HG02885 (cell line): Measurements from ENCODE around the gene HIPK4.
"Not testable (repeated sequence)": the region's sequence is repeated elsewhere in the genome, so short reads cannot be mapped to it uniquely, and the experiment has no call there.

Source experiments
- ATAC-seq: cut with Tn5 transposase; IDR thresholded peaks from one replicate; pipeline ENCODE4 v1.9.1; 2021; ENCODE audit warnings: mild to moderate bottlenecking; ENCODE audit not compliant: unreplicated experiment, poor library complexity

Gene HIPK4

DNA sequence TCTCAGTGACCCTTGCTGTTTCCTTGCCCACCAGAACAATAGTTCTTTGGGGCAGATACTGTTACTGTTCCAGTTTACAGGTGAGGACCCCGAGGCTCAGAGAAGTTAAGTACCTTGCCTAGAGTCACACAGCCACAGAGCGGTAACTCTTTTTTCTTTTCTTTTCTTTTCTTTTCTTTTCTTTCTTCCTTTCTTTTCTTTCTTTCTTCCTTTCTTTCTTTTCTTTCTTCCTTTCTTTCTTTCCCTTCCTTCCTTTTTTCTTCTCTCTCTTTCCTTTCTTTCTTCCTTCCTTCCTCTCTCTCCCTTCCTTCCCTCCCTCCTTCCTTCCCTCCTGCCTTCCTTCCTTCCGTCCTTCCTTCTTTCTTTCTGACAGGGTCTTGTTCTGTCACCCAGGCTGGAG, 28.1 kb upstream of the HIPK4 start:
- no peak for ATAC-seq

DNA sequence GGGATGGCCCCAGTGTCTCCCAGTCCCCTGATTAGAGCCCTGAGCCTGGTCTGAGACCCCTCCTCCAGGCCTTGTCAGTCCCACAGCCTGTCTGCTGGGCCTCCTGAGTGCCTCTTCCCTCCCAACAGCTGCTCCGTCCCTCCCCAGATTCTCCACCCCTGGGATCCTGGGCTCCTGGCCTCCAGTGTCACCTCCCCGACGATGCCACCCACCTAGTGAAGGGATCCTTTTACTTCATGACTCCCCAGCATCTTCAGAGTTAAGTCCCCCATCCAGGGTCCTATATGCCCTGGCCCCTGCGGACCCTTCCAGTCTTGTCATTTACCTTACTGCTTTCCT, 27.6 kb upstream of the HIPK4 start:
- no peak for ATAC-seq

DNA sequence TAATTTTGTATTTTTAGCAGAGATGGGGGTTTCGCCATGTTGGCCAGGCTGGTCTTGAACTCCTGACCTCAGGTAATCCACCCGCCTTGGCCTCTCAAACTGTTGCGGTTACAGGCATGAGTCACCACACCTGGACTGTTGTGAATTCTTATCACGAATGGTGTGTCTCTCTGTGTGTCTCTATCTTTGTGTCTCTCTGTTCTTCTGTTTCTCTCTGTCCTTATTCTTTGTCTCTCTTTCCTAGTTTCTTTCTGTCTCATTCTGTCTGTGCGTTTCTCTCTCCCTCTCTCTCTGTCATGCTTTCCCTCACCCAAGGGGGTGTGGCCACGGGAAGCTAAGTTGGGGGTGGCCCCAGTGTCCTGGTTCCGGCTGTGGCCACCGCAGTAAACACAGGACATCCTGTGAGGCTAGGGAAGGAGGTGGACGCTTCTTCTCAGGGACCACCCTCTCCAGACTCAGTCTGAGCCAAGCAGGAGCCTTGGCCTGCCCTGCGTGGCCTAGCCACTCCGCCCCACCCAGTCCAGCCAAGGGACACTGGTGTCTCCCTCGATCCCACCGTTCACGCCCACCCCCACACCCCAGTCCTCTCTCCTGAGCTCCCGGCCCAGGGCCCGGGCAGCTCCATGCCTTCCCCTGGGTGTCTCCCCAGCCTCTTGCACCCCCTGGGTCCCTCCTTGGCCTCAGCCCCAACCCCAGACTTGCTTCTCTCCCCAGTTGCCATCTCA, 27.1 kb upstream of the HIPK4 start:
- no peak for ATAC-seq

DNA sequence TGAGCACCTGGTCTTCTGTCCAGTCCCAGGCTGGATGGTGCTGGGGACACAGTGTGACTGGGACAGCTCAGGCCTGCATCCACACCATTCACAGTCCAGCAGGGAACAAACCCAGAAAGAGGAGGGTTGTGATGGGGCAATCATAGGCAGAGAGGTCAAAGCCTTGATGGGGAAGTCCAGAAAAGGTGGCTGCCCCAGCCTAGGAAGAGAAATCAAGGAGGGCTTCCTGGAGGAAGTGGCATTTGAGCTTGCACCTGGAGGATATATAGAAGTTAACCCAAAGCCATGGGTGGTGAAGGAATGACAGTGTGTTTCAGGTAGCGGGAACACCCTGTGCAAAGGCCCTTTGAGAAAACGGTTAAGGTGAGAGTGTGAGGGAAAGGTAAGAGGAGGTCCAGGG, 25.8 kb upstream of the HIPK4 start:
- no peak for ATAC-seq

DNA sequence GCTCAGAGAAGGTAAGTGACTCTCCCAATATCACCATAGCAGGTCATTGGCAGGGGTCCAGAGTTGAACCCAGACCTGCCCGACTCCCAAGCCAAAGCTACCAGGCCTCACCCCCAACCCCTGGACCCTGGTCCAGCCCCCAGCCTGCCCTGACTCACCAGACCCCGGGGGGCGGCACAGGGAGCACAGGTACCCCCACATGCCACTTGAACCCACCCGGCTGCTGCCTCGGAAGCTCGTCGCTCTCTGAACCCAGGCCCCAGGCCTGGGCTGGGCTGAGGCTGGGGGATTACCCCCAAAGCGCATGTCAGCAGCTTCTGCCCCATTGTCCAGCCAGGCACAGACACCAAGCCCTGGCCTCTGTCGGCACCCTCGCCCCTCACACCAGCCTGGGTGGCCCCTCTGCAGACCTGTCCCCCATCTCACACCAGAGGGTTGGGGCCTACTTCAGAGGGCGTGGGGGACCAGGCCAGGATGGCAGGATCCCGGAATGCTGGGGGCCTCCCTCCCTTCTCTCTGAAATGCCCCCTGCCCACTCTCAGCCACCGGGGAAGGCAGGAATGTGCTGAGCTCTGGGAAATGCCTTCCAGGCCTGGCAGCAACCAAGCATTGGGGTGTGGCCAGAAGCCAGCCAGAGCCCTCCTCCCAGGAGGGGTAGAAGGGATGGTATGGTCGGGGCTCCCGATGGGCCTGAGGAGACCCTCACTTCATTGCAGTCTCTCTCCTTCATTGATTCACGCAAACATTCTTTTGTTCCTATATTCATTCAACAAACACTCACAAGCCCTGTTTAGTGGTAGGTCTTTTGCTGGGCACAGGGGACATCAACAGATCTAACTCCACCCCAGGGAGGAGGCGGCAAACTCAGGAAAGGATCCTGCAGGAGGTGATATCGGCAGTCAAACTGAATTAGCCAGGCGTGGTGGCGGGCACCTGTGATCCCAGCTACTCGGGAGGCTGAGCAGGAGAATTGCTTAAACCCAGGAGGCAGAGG, 24.9 kb upstream of the HIPK4 start:
- ATAC-seq: no peak

DNA sequence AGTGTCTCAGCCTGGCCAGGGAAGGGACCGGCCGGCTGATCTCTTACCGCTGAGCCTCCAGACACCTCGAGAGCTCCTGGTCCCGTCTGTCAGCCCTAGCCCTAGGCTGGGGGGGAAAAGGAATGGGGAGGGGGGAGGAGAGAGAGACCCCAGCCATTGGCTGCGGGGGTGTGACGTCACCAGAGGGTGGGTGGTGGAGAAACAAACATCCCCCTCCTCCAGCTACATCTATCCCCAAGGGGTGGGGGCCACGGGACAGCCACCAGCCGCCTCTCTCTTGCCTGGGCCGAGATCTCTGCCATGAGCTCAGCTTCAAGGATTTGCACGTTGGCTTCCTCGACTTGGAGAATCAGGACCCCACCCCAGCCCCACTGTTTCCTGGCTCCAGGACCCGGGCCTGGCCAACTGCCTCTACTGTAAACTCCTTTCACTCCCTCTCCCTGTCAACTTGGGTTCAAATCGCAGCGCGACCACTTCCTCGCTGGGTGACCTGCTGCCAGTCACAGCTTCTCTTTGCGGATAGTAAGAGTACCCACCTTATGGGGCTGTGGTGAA, 23.4 kb upstream of the HIPK4 start, which contains the start of gene PRX:
PRX (minus strand) TSS at position 88 of the 555 bp plus-strand sequence. CDS start 5,446 bp downstream, outside the sequence.
- no peak for ATAC-seq

DNA sequence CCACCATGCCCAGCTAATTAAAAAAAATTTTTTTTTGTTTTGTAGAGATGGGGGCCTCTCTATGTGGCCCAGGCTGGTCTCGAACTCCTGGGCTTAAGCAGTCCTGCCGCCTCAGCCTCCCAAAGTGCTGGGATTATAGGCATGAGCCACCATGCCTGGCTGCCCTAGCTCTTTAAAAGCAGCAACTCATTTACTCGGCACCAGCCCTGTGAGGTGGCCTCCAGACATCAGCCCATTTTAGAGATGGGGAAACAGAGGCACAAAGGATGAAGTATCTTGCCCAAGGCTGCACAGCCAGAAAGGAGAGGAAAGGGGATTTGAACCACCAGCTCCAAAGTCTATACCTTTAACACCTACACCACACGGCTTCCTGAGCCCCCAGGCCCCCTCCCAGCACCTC, 22.9 kb upstream of the HIPK4 start:
- no peak for ATAC-seq

DNA sequence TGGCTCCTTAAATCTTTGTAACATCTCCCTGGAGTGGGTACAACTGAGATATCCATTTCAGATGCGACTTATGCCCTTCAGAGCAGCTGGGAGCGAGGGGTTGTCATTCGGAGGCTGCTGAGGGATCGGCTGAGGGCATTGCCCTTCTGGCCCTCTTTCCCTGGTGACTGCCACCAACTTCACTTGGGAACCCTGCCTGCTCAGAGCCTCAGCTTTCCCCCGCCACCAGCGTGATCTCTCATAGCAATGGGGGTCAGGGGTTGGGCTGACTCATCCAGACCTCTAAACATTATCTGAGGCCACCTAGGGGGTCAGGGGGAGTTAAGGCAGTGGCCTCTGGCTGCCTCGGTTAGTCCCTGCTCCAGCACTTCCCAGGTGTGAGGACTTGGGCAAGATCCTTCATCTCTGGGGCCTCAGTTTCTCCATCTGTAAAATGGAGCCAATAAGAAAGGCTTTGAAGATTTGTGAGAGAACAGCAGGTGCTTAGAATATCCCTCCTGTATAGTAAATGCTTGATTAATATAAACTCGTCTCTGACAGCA, 22.0 kb upstream of the HIPK4 start:
- no peak for ATAC-seq

DNA sequence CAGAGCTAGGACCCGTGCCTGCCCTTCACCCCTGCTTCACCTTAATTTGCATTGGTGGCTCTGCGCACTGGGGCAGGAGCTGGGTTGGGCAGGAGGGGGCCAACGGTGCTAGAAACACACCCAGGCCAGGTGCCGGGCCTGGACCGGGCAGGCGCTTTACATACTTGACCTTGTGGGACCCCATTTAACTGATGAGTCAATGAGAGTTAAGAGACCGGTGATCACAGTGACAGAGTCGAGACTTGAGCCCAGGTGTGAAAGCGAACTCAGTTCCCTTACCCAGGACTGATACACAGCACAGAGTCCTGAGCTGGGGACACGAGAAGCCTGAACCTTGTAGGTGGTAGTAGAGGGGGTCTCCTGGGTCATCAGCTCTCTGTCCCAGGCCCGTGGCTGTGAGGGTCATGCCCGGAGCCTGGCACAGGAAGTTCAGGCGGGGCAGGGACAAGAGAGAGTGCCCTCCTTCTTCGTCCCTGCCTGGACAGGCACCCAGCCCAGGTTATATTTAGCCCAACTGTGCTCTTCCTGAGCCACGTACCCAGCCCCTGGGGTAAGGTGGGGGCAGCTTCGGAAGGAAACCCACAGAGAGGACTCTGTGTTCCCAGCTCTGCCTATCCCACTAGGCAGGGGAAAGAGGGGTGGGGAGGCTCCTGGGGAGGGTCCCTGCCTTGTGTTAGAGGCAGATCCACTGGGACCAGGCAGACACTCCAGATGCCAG, 21.3 kb upstream of the HIPK4 start:
- ATAC-seq: no peak

DNA sequence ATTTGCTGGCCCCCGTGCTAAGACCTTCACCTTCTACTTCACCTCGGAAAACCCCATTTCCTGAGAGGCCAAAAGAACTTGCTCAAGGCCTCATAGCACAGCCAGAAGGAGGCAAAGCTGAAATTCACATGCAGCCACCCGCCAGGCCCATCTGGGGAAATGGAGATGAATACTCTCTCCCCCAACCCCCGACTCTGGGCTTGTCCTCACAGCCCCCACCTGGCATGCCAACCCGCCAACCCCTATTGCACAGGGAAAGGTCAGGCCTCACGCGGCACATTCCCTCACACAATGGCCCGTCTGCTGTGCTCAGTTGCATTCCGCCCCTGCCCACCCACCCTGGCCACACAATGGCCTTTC, 20.0 kb upstream of the HIPK4 start:
- ATAC-seq: no peak

DNA sequence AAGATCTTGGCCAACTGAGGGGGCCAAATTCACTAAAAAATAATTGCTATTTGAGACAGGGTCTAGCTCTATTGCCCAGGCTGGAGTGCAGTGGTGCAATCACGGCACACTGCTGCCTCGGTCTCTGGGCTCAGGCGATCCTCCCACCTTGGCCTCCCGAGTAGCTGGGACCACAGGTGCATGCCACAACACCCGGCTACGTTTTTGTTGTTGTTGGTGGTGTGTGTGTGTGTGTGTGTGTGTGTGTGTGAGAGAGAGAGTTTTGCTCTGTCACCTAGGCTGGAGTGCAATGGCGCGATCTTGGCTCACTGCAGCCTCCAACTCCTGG, 18.6 kb upstream of the HIPK4 start:
- ATAC-seq: not testable (repeated sequence)

DNA sequence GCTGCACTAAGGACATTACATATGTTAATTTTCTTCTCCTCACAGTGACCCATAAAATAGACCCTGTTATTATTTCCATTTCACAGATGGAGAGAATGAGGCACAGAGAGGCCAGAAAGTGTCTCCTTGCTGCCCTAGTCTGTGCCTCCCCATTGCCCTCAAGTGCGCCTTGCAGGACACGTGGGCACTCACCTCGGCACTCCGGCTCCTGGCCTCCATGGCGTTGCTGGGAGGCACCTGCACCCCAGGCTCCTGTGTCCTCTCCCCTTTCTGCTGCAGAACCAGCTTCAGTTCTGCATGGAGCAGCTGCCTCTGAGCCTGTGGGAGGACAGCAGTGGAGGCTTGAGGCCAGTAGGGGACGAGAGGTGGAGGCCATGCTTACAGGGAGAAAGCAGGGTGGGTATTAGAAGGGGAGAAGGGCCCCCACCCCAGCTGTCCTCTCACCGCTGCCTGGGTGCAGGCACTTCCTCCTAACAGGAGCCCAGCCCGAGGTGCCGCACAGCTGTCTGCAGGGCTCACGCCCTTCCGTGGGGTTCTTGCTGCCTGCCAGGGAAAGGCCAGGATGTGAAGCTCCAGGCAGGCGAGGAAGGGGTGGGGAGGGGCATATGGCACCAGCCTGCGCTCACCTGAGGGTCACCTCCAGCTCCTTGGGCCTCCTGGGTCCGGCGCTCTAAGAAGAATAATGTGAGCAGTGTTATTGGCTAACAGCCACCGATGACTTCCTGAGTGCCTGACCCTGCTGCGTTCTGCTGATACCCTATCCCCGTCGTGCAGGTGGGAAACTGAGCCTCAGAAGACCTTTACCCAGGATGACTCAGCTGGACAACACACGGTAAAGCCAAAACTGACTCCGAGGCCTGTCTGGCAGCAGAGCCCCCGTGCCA, 18.0 kb upstream of the HIPK4 start:
- ATAC-seq: no peak

DNA sequence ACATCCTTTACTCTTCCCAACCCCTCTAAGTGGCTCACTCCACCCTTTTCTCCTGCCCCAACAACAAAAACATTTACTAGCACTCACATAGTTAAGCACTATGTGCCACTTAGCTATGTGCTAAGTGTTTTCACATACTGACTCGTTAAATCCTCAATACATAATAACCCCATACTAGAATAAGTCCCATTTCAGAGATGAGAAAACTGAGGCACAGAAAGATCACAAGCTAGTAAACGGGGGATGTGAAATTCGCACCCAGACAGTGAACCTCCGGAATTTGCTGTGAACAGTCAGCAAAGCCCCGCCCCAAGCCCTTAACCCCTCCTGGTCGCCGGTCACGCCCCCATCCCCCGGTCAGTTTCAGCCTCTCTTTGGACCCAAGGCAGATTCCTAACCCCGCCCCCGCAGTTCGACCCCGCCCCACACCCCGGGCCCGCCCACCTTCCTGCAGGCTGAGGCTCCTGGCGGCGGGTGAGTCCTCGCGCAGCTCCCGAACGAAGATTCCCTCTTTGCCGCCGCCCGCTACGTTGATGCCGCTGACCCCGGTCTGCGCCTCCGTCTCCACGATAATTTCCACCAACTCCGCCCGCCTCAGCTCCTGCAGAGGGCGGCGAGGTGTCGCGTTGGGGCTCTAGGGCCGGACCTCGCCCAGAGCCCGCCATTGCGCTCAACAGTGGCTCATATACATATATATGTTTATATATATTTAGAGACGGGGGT, 13.4 kb upstream of the HIPK4 start:
- ATAC-seq: peak; percentile 72

DNA sequence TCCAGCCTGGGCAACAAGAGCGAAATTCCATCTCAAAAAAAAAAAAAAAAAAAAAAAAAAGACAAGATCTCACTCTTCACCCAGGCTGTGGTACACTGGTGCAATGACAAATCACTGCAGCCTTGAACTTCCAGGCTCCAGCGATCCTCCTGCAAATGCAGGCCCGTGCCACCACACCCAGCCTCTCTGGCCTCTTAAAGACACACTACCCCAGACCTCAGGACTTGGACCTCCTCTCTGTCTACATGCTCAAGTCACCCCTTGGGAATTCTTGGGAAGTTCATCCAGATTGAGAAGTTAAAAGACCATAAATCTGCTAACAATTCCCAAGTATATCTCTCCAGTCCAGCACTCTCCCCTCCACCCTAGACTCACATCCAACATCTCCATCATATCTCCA, 10.6 kb upstream of the HIPK4 start:
- no peak for ATAC-seq

DNA sequence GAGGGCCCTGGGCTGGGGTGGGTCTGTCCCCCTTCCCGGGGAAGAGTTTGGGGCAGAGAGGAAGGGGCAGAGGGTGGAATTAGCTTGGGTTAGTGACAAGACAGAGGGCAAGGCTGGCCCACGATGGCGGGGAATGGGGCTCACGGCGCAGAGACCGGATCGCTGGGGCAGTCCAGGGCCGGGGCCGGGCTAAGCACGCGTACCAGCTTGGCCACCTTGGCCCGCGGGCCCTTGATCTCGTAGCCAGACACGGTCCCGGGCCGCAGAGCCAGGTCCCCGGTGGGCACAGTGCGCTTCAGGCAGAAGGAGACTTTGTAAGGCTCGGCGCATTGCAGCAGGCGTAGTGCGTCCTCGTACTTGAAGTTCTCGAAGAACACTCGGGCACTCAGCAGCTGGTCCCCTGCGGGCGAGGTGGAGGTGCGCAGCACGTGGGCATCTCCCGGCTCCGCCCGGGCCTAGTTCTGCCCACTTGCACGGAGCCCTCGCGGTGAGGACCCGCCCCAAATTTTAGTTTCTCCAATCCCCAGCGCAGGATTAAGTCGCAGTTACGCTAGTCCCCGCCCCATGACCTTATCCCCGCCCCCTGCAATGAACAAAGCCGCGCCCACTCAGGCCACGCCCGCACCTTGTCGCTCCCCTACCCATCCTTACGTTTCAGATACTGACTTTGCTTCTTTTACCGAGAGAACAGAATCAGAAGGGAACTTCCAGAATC, 8.6 kb upstream of the HIPK4 start:
- no peak for ATAC-seq

DNA sequence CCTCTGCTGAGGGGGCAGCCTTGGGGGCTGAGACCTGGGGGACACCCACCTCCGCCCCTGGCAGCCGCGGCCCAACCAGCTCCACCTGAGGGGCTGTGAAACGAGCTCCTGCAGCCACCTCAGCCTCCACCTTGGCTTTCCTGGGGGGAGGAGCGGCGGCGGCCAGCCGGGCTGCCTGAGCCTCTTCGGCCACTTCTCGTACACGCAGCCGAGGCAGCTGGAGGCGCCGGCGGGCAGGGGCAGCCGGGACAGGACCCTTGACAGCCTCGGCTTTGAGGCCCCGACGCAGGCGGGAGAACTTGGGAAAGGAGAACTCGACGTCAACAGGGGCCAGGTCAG, 7.6 kb upstream of the HIPK4 start:
- no peak for ATAC-seq

DNA sequence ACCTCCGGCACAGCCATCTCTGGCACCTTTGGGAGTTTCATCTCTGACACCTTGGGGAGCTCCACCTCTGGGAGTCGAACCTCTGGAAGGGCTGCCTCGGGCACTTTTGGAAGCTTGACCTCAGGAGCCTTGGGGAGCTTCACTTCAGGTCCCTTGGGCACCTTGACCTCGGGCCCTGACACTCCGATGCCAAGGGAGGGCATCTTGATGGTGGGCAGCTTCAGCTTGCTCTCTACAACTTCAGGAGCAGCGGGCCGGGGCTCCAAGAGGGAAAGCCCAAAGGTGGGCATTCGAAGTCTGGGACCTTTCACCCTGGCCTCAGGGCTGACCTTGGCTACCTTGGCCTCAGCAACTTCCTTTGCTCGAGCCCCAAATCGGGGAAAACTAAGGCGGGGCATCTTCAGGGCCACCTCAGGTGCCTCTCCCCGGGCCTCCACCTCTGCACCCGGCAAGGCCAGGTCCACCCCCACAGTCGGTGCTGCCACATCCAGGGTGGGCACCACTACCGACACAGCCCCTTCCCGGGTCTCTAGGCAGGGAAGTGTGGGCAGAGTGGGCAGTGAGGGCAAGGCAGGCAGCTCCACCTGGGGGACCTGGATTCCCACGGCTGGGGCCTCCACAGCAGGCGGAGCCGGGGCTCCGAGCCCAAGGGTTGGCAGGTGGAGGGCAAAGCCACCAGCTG, 7.0 kb upstream of the HIPK4 start:
- no peak for ATAC-seq

DNA sequence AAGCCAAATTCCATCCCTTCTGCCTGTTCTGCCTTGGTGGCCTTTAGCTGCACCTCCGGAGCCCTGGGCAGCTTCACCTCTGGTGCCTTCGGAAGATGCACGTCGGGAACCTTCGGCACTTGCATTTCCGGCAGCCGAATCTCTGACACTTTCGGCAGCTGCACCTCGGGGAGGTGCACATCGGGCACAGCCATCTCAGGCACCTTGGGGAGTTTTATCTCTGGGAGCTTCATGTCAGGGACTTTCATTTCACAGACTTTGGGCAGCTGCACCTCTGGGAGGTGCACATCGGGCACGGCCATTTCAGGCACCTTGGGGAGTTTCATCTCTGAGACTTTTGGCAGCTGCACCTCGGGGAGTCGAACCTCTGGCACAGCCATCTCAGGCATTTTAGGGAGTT, 6.0 kb upstream of the HIPK4 start:
- no peak for ATAC-seq
